ENCODE measurements around the gene MDGA2.

Gene MDGA2

GRCh38 chr14:47549886-47550285 is 125.5 kb downstream of the MDGA2 start:
- no peak for TF ChIP-seq CTCF (IDR thresholded peaks at IDR 0.05; ENCODE audit: control extremely low read depth, extremely low read depth, low read depth, missing control alignments)
- DNase-seq (ENCODE audit: extremely low spot score): no peak
- POLR2A ChIA-PET: no interaction called here
- CTCF ChIA-PET: interaction anchor here (0.8 kb wide), 1 partner anchor 11 kb away, joined by 3 read pairs; no protein-coding TSS in a partner anchor

- ChIA-PET CTCF (no interaction called here), POLR2A (no interaction called here)
- DNase-seq (ENCODE audit: extremely low spot score): no peak
- no peak for TF ChIP-seq CTCF (IDR thresholded peaks at IDR 0.05; ENCODE audit: control extremely low read depth, extremely low read depth, low read depth, missing control alignments)
These were observed 131.9 kb downstream of the MDGA2 start for GRCh38 chr14:47543459-47543858.

- no peak for TF ChIP-seq CTCF (IDR thresholded peaks at IDR 0.05; ENCODE audit: control extremely low read depth, extremely low read depth, low read depth, missing control alignments)
- ChIA-PET CTCF (no interaction called here), POLR2A (no interaction called here)
- DNase-seq (ENCODE audit: extremely low spot score): no peak
These were observed 133.7 kb downstream of the MDGA2 start for GRCh38 chr14:47541662-47542061.

- TF ChIP-seq CTCF (IDR thresholded peaks at IDR 0.05; ENCODE audit: control extremely low read depth, extremely low read depth, low read depth, missing control alignments): no peak
- DNase-seq (ENCODE audit: extremely low spot score): no peak
- CTCF ChIA-PET: interaction anchor here (1.0 kb wide), 1 partner anchor 11 kb away, joined by 3 read pairs; no protein-coding TSS in a partner anchor
- POLR2A ChIA-PET: no interaction called here
These were observed 136.4 kb downstream of the MDGA2 start for GRCh38 chr14:47539031-47539461.

- no peak for DNase-seq (ENCODE audit: extremely low spot score)
- ChIA-PET CTCF (no interaction called here), POLR2A (no interaction called here)
- TF ChIP-seq CTCF (IDR thresholded peaks at IDR 0.05; ENCODE audit: control extremely low read depth, extremely low read depth, low read depth, missing control alignments): no peak
These were observed 139.1 kb downstream of the MDGA2 start for GRCh38 chr14:47536341-47536740.

GRCh38 chr14:47526591-47527244 is 148.7 kb downstream of the MDGA2 start:
- ChIA-PET POLR2A (no interaction called here), CTCF (no interaction called here)
- DNase-seq (ENCODE audit: extremely low spot score): no peak
- no peak for TF ChIP-seq CTCF (IDR thresholded peaks at IDR 0.05; ENCODE audit: control extremely low read depth, extremely low read depth, low read depth, missing control alignments)

All from GM10248 (cell line).